B cell (primary cell): ENCODE measurements around the gene AGBL4.

Experiments used
- CTCF ChIP-seq: fragments of 200-600 bp; IDR thresholded peaks from one replicate; pipeline ENCODE4 v1.8.0; 2022; ENCODE audit warnings: antibody characterized with exemption, mild to moderate bottlenecking
- EZH2 ChIP-seq: IDR thresholded peaks from 2 replicates; pipeline ENCODE4 v1.6.1; 2012; ENCODE audit warnings: borderline replicate concordance, low read depth, mild to moderate bottlenecking, moderate library complexity, low read length; ENCODE audit not compliant: insufficient read depth, poor library complexity, severe bottlenecking

- no peak for TF ChIP-seq CTCF
- no peak for TF ChIP-seq EZH2
Observed at GRCh38 chr1:48527051-48527450, 1496.7 kb downstream of the AGBL4 start.
